H9 (cell line): ENCODE results near the gene PRMT7. TPM values are rescaled to one million over a fixed set of nuclear protein-coding genes. Genes with fewer than 3 reads are reported as not detected.
A peak's percentile ranks its signal among the peaks of the same experiment; 100 is the strongest.

Experiments used
- DNase-seq: peaks from one replicate; pipeline ENCODE4 v3.0.0-alpha.2; 2017
- H2AFZ ChIP-seq: one replicate; pipeline ENCODE4 v1.6.1; 2013; ENCODE audit warnings: mild to moderate bottlenecking, low read length, control low read depth, moderate library complexity
- H2AK5ac ChIP-seq: 2 replicates; pipeline ENCODE4 v1.6.1; 2013; ENCODE audit warnings: low read length, control low read depth, mixed read lengths; ENCODE audit not compliant: insufficient read length
- H2BK120ac ChIP-seq: one replicate; pipeline ENCODE4 v1.6.1; 2013; ENCODE audit warnings: low read depth, mild to moderate bottlenecking, low read length, control low read depth, inconsistent platforms; ENCODE audit not compliant: poor library complexity, severe bottlenecking
- H2BK12ac ChIP-seq: 2 replicates; pipeline ENCODE4 v1.6.1; 2013; ENCODE audit warnings: low read length, control low read depth, mixed read lengths, low read depth; ENCODE audit not compliant: insufficient read length
- H2BK15ac ChIP-seq: 2 replicates; pipeline ENCODE4 v1.6.1; 2013; ENCODE audit warnings: low read depth, low read length, control low read depth
- H2BK20ac ChIP-seq: one replicate; pipeline ENCODE4 v1.6.1; 2013; ENCODE audit warnings: low read depth, mild to moderate bottlenecking, low read length, control low read depth, inconsistent platforms; ENCODE audit not compliant: poor library complexity, severe bottlenecking
- H2BK5ac ChIP-seq: 2 replicates; pipeline ENCODE4 v1.6.1; 2013; ENCODE audit warnings: low read length, control low read depth, mixed read lengths; ENCODE audit not compliant: insufficient read length
- H3K14ac ChIP-seq: 2 replicates; pipeline ENCODE4 v1.6.1; 2013; ENCODE audit warnings: low read length, control low read depth; ENCODE audit not compliant: insufficient read depth
- H3K18ac ChIP-seq: 2 replicates; pipeline ENCODE4 v1.6.1; 2013; ENCODE audit warnings: low read depth, mild to moderate bottlenecking, mixed read lengths, low read length, control low read depth; ENCODE audit not compliant: insufficient read length
- H3K23ac ChIP-seq: 2 replicates; pipeline ENCODE4 v1.6.1; 2013; ENCODE audit warnings: low read length, control low read depth, mixed read lengths, low read depth; ENCODE audit not compliant: insufficient read length
- H3K23me2 ChIP-seq: 2 replicates; pipeline ENCODE4 v1.6.1; 2013; ENCODE audit warnings: low read depth, mild to moderate bottlenecking, mixed read lengths, low read length, control low read depth; ENCODE audit not compliant: insufficient read length, poor library complexity, severe bottlenecking
- H3K27ac ChIP-seq: 2 replicates; pipeline ENCODE4 v1.5.1; 2013; ENCODE audit warnings: low read length, control low read depth, mixed read lengths, low read depth; ENCODE audit not compliant: insufficient read length
- H3K27me3 ChIP-seq: 2 replicates; pipeline ENCODE4 v1.6.1; 2013; ENCODE audit warnings: low read length, control low read depth, inconsistent platforms; ENCODE audit not compliant: insufficient read depth
- H3K4ac ChIP-seq: 2 replicates; pipeline ENCODE4 v1.6.1; 2013; ENCODE audit warnings: low read depth, mild to moderate bottlenecking, control low read depth, inconsistent platforms, low read length, moderate library complexity
- H3K4me1 ChIP-seq: 2 replicates; pipeline ENCODE4 v1.6.1; 2013; ENCODE audit warnings: low read length, control low read depth, inconsistent platforms; ENCODE audit not compliant: insufficient read depth
- H3K4me2 ChIP-seq: 2 replicates; pipeline ENCODE4 v1.6.1; 2013; ENCODE audit warnings: low read length, control low read depth, mixed read lengths; ENCODE audit not compliant: insufficient read length, insufficient read depth
- H3K56ac ChIP-seq: 2 replicates; pipeline ENCODE4 v1.6.1; 2013; ENCODE audit warnings: low read depth, mild to moderate bottlenecking, mixed read lengths, low read length, control low read depth; ENCODE audit not compliant: insufficient read length
- H3K79me1 ChIP-seq: 2 replicates; pipeline ENCODE4 v1.6.1; 2013; ENCODE audit warnings: low read depth, mild to moderate bottlenecking, moderate library complexity, low read length, control low read depth, inconsistent platforms; ENCODE audit not compliant: insufficient read depth, poor library complexity, severe bottlenecking
- H3K79me2 ChIP-seq: 2 replicates; pipeline ENCODE4 v1.6.1; 2013; ENCODE audit warnings: low read length, control low read depth, inconsistent platforms; ENCODE audit not compliant: insufficient read depth
- H3K9ac ChIP-seq: 2 replicates; pipeline ENCODE4 v1.6.1; 2013; ENCODE audit warnings: low read length, control low read depth, mixed read lengths; ENCODE audit not compliant: insufficient read length; ENCODE audit errors: extremely low read depth
- H3K9me3 ChIP-seq: one replicate; pipeline ENCODE4 v1.6.1; 2013; ENCODE audit warnings: low read depth, low read length, inconsistent platforms; ENCODE audit not compliant: control insufficient read depth
- H3T11ph ChIP-seq: one replicate; pipeline ENCODE4 v1.6.1; 2013; ENCODE audit warnings: mild to moderate bottlenecking, low read length, control low read depth, inconsistent platforms
- H4K20me1 ChIP-seq: one replicate; pipeline ENCODE4 v1.6.1; 2013; ENCODE audit not compliant: control insufficient read depth, insufficient read length, insufficient read depth
- H4K5ac ChIP-seq: 2 replicates; pipeline ENCODE4 v1.6.1; 2013; ENCODE audit warnings: low read depth, mild to moderate bottlenecking, mixed read lengths, low read length, control low read depth; ENCODE audit not compliant: insufficient read length
- H4K8ac ChIP-seq: replicated peaks from 2 replicates; pipeline ENCODE4 v1.6.1; 2013; ENCODE audit warnings: low read length, control low read depth, mixed read lengths, low read depth; ENCODE audit not compliant: insufficient read length
- H4K91ac ChIP-seq: 2 replicates; pipeline ENCODE4 v1.6.1; 2013; ENCODE audit warnings: low read depth, mild to moderate bottlenecking, moderate library complexity, mixed read lengths, low read length, control low read depth; ENCODE audit not compliant: insufficient read length
- H3K27ac Mint-ChIP-seq, 3 experiments: 2 replicates in 2 of 3; 3 replicates in 1 of 3; pipeline ENCODE4 v1.8.0; 2020 to 2021; ENCODE audit warnings: mixed read lengths in 3 of 3, mild to moderate bottlenecking in 1 of 3, moderate library complexity in 1 of 3
- H3K27me3 Mint-ChIP-seq: 2 replicates; pipeline ENCODE4 v1.8.0; 2021; ENCODE audit warnings: low read depth, mild to moderate bottlenecking, moderate library complexity, mixed read lengths
- H3K36me3 Mint-ChIP-seq, 3 experiments: 2 replicates in 2 of 3; 3 replicates in 1 of 3; pipeline ENCODE4 v1.8.0; 2020 to 2021; ENCODE audit warnings: low read depth in 3 of 3, mixed read lengths in 3 of 3; ENCODE audit not compliant: insufficient read depth in 1 of 3
- H3K4me1 Mint-ChIP-seq, 2 experiments: 2 replicates each; pipeline ENCODE4 v1.8.0; 2020; ENCODE audit warnings: mixed read lengths in 2 of 2
- H3K4me3 Mint-ChIP-seq, 2 experiments: 2 replicates in 1 of 2; 3 replicates in 1 of 2; pipeline ENCODE4 v1.8.0; 2020 to 2021; ENCODE audit warnings: mild to moderate bottlenecking in 2 of 2, mixed read lengths in 2 of 2, moderate library complexity in 1 of 2
- H3K9me3 Mint-ChIP-seq, 2 experiments: 2 replicates in 1 of 2; 3 replicates in 1 of 2; pipeline ENCODE4 v1.8.0; 2020; ENCODE audit warnings: mild to moderate bottlenecking in 2 of 2, mixed read lengths in 2 of 2, moderate library complexity in 1 of 2
- CTCF ChIP-seq: fragments of 200-600 bp; sonication (generic); conservative IDR thresholded peaks from 3 replicates; pipeline ENCODE4 v1.8.0; 2021; ENCODE audit warnings: antibody characterized with exemption, mild to moderate bottlenecking
- WGBS: extraction: QIAGEN DNeasy Blood & Tissue Kit; methylation state at CpG from one replicate; pipeline ENCODE4 v1.1.7; 2013; ENCODE audit warnings: missing lambda C conversion rate, low lambda C conversion rate, mixed read lengths; ENCODE audit not compliant: insufficient read length; ENCODE audit errors: extremely low coverage; 5-methylcytosine and 5-hydroxymethylcytosine counted together
- total RNA-seq: library from RNA; stranded (reverse); gene quantifications from 2 replicates; pipeline ENCODE4 v1.2.1, GENCODE V29; 2021

PRMT7 gene
- total RNA-seq, 1 experiment from 2014 or later, result 56.6 TPM

DNA sequence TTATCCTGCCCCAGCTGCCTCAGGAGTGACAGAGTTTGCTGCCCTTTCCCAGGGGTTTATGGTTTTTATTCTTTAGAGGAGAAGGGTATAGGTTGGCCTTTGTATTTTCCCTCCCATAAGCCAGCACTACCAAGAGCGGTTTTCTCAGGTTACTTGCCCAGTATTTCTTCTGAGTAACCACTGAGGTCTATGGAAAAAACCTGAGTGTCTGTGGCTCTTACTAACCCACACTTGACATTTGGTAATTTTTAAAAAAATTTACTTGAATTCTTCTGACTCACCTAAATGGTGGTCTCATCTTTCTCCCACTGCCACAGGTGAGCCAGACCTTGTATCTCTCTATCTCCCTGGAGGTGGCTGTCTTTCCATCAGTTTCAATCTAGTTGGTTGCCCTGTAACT lies 40.5 kb upstream of the PRMT7 start:
- Histone ChIP-seq H2BK15ac (no peak overlapping the region), H3K79me2 (peaks cover 1% of the 10 kb centered on the region; the same call in 1 of the 2 replicates), H3K14ac (no peak overlapping the region), H4K20me1 (no peaks in the 10 kb centered on the region), H4K5ac (no peak overlapping the region), H4K8ac (no peak overlapping the region), H2AK5ac (no peak overlapping the region), H3K23ac (no peak overlapping the region), H2BK12ac (no peak overlapping the region), H2AFZ (no peak overlapping the region), H2BK20ac (no peak overlapping the region), H4K91ac (no peak overlapping the region), H3K23me2 (peaks cover under 1% of the 10 kb centered on the region), H3K4me2 (no peak overlapping the region), H3T11ph (no peak overlapping the region), H2BK5ac (no peak overlapping the region), H3K27ac (no peak overlapping the region), H3K18ac (no peak overlapping the region), H3K9ac (no peak overlapping the region), H3K79me1 (peaks cover 3% of the 10 kb centered on the region), H3K4ac (no peak overlapping the region), H2BK120ac (no peak overlapping the region), H3K4me1 (peaks cover 6% of the 10 kb centered on the region; the same call in 1 of the 2 replicates), H3K27me3 (no peaks in the 10 kb centered on the region), H3K56ac (no peak overlapping the region), H3K9me3 (no peaks in the 10 kb centered on the region)
- no peak for TF ChIP-seq CTCF
- DNase-seq, result no peak
- 0 out of 2 replicates have a peak, but pooled peaks cover under 1% of the 10 kb centered on the region for H3K27me3 Mint-ChIP-seq
- H3K4me3 Mint-ChIP-seq, result no peak overlapping the region
- H3K27ac Mint-ChIP-seq, result peak overlapping the region in 1 of 3 experiments; percentile 83; a peak in 1 of 7 replicates
- H3K36me3 Mint-ChIP-seq, result peaks cover 12 to 22% (median 16%) of the 10 kb centered on the region in 3 experiments; a peak in 5 of 7 replicates
- H3K9me3 Mint-ChIP-seq, result no peaks in the 10 kb centered on the region
- peaks cover 20 to 25% of the 10 kb centered on the region in 2 experiments for H3K4me1 Mint-ChIP-seq
- no CpG with 5 or more reads among the region's 1 CpG for WGBS
